H1 (cell line): ENCODE data around the gene CAMTA1. TPM values are rescaled to one million over a fixed set of nuclear protein-coding genes. Genes with fewer than 3 reads are reported as not detected.

Source experiments
- CHD2 ChIP-seq: IDR thresholded peaks from 2 replicates; pipeline ENCODE4 v1.6.1; 2012; ENCODE audit warnings: low read length, improper control_type of control experiment
- RXRA ChIP-seq: IDR thresholded peaks from 2 replicates; pipeline ENCODE4 v1.6.1; 2011; ENCODE audit warnings: low read depth, mild to moderate bottlenecking, low read length, moderate library complexity; ENCODE audit not compliant: insufficient read depth
- SIN3A ChIP-seq, 2 experiments: IDR thresholded peaks in 1 of 2; conservative IDR thresholded peaks in 1 of 2; 2 replicates each; pipeline ENCODE4 v1.6.1; 2011 to 2012; ENCODE audit warnings: low read length in 2 of 2, improper control_type of control experiment in 1 of 2, low read depth in 1 of 2, mild to moderate bottlenecking in 1 of 2
- YY1 ChIP-seq: IDR thresholded peaks from 2 replicates; pipeline ENCODE4 v1.6.1; 2011; ENCODE audit warnings: low read depth, mild to moderate bottlenecking, low read length
- polyA plus RNA-seq, 7 experiments: library from polyadenylated mRNA; depleted of rRNA in 3 of 7; stranded (reverse) in 5 of 7; unstranded in 2 of 7; fragments of >200 nt in 5 of 7; fragments of 200-250 nt in 2 of 7; gene quantifications; 1 replicate in 5 of 7; 2 replicates in 1 of 7; 4 replicates in 1 of 7; pipeline versions ENCODE4 v1.2.1 to v1.2.3, GENCODE V29; 2011 to 2013; ENCODE audit warnings: missing spikeins in 2 of 7, mixed read lengths in 2 of 7
- total RNA-seq: library from RNA; stranded (reverse); fragmentation: NEBNext Ultra II Directional; extraction: Animal tissue kit (Norgen Biotek cat#: 25700); gene quantifications from 2 replicates; pipeline ENCODE4 v1.2.1, GENCODE V29; 2021

CAMTA1 gene
- total and polyA plus RNA-seq, 2 of the 8 experiments (the other 6 are each of a cell fraction or from before 2014, with no cell fraction given): 65.0 to 119 TPM

- TF ChIP-seq RXRA (no peak), YY1 (no peak), SIN3A (conservative IDR thresholded peaks at IDR 0.05 in 1 of 2, IDR thresholded peaks at IDR 0.05 in 1 of 2; ENCODE audit: low read depth in 1 of 2, low read length in 2 of 2) (no peak), CHD2 (no peak)
Measured at GRCh38 chr1:7267493-7267892, 482.2 kb downstream of the CAMTA1 start (continued).
